ENCODE measurements around the gene EDIL3.

EDIL3 gene

DNA sequence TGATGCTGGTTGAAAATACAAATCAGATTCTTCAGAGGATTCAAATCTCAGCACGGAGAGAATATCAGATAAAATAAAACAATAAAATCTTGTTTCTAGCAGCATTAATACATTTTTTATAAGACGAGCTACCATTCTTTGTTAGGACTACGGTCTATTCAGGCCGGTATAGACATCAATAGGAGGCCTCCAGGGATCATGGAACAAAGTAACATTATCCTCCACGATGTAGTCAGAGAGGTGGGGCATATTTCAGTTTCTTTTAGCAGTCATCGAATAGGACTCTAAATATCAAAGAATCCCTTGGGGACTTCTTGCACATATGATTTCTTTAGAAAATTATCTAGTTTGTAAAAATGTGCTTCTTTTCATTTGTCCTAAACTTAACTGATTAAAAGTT is 438.2 kb downstream of the EDIL3 start:
- DNase-seq, result no peak

DNA sequence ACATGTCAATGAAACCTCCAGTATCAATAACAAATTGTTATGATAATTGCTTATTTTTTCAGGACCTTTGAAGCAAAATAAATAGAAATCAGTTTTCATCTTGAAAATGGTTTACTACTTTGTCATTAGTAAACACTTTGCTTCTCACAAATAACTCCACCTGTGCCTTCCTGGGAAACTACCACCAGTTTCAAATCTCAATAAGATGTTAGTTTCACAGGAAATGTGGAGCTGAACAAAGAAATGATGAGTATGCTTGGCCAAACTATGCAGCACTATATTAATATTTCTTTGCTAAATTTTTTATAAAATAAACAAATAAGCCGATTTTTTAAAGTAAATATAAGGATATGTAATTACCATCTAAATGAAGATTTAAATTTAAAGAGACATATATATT is 442.5 kb downstream of the EDIL3 start:
- DNase-seq, result no peak

DNA sequence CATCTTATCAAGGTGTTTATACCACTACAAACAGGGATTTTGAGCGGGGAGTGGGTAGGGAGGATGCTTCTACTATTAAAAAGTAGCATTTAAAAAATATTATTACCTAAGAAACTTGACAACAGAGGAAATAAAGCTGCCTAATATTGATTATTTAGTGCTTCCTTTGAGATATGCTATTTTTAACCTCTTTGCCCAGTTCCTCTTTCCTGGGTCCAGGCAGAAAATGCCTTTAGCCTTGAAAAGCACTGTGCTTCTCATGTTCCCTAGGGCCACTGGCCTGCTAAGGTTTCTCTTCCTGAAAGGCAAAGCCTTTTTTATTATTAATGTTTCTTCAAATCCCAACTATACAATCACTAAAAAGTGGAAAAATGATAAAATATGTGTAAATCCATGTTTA is 446.8 kb downstream of the EDIL3 start:
- no peak for DNase-seq

- DNase-seq, result no peak
Measured at GRCh38 chr5:83931969-83932368, 452.7 kb downstream of the EDIL3 start.

DNA sequence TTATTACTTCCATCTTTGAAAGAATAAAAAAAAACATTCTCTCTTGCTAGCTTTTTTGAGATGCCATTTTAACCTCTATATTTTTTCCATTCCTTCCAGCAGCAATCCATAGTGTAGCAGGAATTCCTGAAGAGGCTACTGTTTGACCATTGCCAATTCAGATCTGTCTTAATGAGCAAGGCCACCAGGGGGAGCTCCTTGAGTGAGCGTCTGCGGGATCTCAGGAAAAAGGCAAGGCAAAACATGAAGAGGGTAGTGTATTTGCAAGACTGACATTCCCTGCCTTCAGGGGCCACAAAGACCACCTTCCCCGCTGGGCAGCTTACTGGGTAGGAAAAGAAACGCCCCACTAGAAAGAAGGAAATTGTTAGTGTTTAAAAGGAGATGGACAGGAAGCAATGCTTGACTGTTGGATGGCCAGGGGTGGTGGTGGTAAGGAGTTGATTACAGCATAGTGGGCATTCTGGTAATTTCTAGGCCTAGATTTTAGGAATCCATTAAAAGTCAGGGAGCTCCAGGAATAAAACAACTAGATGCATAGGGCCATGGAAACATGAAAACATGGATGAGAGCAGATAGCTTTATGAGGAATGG is 457.4 kb downstream of the EDIL3 start:
- DNase-seq, result peak; percentile 83

DNA sequence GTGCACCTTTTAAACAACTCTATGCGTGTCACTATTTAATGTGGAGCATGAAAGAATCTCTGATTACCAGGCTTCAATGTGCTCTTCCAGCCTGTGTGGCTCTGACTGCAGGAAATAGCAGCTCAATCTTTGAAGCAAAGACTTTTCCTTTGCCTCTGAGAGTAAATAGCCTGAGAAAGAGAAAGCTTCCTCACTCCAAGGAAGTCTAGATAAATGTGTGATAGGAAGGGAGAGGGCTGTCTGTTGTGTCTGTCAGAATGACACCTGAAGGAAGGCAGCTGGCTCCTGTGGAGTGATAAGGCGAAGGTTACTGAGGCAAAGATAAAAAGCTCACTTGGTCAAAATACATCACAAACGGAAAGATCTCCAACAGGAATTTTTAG is 458.7 kb downstream of the EDIL3 start:
- DNase-seq, result no peak

DNA sequence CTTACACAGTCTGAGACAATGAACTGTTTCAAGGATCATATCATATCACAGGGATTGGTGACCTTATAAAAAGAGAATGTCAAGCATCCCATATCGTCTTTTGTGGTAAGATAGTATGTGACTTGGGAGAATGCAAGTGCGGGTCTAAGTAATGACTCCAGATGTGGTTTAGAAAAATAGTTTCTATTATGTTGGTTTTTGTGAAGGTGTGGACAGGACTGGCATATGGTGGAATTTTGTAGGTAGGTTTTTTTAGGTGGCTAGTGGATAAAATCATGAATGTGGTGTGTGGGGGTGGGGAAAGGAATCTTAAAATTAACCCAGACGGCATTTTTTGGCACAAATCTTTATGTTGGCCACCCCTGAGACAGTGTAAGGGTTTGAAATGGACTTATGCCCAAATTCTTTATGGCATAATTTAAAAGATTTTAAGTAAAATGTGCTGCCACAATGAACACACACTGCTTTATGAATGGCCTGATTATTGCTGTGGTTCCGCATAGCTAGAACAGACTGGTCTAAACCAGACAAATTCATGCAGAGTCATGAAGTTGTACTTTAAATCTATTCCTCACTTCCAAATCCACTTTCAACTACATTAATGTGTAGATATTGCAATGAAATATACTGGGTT is 459.2 kb downstream of the EDIL3 start:
- DNase-seq, result peak; percentile 97

- DNase-seq, result no peak
Measured at GRCh38 chr5:83924891-83925290, 459.8 kb downstream of the EDIL3 start.

DNA sequence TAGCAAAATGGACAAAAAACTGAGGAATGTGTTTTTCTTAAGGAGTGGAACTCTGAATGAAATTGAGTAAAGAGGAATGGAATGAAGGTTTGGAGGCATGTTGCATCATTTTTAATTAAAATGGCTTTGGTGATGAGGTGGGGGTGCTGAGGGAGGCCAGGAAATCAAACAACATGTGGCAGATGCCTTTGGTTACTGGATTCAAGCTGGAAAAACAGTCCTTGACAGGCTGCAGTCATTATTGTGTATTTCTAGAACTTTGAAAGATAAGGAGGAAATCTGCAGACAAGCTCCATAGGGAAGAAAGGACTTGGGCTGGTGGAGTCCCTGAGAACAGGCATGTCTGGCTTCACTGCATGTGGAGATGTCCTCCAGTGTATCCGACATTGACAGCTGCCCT is 460.5 kb downstream of the EDIL3 start:
- peak; percentile 94 for DNase-seq

GRCh38 chr5:83922699-83923098 is 462.0 kb downstream of the EDIL3 start:
- no peak for DNase-seq

GRCh38 chr5:83921666-83922193 is 462.9 kb downstream of the EDIL3 start:
- DNase-seq, result peak; percentile 70

- DNase-seq, result peak; percentile 81
Measured at GRCh38 chr5:83919071-83920041, 465.3 kb downstream of the EDIL3 start.

DNA sequence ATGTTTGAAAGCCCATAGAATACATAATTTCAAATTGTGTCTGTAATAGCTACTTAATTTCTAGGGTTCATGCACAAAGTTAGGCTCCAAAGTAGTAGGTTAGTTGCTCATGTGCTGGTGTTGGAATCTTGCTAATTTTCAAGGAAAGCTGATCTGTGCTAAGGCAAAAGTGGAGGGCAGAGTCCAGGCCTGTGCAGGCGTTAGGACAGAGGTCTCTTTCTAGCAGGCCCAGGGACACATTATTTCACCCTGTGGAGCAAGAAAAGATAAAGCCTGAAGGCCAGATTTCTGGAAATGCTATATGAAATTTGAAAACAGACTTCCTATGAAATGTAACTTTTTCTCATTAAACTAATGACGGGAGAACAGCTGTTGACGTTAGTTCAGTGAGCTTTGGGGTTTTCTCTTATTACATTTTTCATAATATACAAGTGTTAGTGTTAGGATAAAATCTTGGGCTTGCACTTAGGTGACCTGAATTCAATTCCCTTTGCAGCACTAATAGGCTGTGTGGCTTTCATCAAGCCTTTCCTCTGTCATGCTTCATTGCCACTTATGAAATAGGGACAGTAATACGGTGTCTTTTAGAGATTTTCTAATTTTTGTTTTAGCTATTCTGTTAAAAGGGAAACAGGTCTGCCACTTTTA is 467.3 kb downstream of the EDIL3 start:
- DNase-seq, result no peak

DNA sequence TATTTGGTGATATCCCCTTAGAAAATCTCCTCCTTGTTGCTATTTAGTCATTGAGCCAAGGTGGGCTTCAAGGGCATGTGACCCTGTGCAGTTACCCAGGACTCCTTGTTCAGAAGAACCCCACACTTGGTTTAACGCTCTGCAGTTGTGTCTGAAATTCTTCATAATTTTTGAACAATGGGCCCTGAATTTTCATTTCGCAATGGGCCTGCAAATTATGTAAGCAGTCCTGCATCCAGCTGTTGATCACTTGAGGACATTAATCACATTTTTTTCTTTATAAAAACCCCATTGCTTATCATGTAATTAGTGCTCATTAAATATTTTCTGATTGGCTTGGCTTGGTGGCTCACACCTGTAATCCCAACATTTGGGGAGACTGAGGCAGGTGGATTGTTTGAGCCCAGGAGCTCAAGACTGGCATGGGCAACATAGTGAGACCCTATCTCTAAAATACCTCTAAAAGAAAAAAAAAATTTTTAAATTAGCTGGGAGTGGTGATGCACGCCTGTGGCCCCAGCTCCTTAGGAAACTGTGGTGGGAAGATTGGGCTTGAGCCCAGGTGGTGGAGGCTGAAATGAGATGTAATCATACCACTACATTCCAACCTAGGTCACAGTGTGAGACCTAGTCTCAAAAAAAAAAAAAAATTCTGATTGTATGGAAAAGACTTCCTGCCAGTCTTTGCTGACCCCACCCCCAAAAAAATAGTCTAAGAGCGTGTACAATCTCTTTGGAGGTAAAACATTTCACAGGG is 469.8 kb downstream of the EDIL3 start:
- DNase-seq, result peak; percentile 50

DNA sequence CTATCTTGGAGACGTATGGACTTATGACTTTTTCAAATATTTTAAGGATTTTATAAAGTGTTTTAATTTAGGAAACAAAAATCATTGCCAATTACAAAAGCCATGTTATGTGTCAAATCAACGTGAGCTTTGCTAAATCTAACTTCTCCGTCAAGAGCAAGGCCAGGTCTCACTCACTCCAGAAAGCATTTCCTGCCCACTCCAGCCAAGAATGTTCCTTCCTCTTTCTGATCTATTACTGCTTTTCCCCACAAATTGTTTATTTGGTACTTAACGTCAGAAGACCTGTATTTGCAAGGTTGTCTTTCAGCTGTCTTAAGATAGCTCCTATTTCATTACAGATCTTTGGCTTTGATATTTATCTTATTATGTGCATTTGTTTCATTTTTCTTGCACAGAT is 470.5 kb downstream of the EDIL3 start:
- no peak for DNase-seq

GRCh38 chr5:83913593-83913992 is 471.1 kb downstream of the EDIL3 start:
- no peak for DNase-seq

DNA sequence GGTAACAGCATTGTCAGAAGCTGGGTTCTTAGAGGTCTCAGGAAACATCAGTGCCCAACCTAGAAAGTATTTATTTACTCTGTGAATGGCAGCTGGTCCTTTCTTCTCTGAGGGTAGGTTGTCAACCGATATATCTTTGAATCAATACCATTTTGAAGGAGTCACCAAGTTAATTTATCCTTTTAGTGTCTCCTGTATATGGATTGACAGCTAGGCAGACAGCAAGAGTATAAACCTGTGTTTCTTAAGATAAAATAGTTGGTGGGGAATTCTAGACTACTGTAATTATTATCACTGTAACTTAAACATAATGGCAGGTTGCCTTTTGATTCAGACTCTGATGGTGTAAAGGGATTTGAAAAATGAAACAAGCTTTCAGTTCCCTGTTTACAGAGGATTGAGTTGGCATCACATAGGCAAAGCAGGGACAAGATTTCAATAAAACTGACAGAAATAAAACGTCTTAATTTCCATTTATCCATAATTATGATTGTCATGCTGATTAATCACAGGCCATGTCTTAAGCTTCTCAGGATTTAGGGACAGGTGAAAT is 473.2 kb downstream of the EDIL3 start:
- DNase-seq, result no peak

DNA sequence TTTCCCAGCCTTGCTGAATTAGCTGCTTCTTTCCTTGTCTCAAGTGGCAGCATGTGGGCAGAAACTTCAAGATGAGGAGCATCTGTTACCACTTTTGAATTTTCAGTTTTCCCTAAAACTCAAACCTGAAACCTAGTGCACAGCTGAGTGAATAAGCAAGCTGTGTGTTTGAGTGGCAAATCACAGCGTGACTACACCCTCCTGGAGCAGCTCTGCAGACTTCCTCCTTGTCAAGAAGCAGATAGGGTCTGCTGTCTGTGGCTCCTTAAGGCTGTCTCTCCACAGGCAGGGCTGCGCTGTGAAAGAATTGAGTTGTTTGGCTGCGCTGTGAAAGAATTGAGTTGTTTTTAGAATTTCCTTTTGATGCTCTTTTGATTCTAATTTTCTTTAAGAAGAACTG is 484.4 kb downstream of the EDIL3 start:
- DNase-seq, result peak; percentile 42

DNA sequence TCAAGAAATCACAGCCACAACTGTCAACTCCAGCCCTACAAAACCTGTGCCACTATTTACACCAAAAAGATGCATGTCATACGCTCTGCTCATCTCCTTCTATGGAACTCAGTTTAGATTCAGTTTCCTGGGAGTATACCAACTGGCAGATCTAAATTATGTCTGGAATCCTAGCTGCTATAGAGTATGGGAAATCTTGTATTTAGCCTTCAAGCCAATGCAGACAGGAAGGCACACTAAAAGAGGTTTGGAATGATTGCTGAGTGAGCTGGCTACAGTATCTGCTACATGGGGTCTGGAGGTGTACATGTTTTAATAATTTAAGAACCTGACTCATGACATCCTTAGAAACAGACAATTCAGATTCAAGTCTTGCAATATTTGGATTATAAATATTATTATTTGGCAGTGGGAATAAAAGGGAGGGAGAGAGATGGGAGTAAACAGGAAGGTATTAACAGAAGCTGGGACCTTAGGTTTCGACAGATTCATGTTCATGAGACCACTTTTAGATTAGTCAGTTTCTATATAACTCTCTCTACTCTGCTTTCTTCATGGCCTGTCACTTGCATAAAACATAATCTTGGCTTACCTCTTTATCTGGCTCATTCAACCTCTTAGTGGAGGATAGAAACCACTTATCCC is 485.2 kb downstream of the EDIL3 start:
- DNase-seq, result peak; percentile 90

DNA sequence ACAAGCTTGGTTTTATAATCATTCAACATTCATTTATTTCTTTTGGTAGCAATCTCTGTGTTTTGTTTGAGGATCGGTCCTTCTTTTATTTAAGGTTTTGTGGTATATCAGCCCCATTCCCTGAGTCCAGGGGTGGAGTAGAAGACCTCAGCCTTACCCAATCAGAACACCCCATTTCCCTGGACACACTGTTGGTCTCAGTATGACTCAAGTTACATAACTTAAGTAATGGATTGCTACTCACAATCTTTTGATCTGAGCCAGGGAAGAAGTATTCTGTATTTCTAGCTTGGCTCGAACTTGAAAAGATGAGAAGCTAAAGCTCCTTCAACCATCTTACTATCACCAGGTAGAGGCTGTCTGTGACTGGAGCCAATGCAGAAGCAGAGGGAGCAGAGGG is 488.8 kb downstream of the EDIL3 start:
- no peak for DNase-seq

DNA sequence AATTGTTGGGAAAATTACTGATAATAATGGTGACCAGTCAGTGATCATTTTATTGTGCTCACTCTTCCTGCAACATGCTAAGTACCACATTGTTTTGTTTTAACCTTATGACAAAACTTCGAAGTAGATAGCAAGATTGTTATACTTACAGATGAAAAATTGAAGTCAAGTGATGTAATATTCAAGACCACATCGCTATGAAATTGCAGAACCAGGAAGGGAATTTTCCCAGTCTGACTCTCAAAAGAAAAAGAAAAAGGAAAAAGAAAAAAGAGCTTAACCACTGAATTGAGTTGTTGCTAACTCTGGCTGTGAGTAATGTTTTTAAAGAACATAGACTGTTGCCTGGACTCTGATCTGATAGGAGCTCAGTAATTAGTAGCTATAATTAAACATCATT is 493.4 kb downstream of the EDIL3 start:
- no peak for DNase-seq

Measured in fibroblast of skin of abdomen (primary cell).